ENCODE results near the gene EIF3L.

EIF3L gene

GRCh38 chr22:37926358-37926757 lies 77.1 kb downstream of the EIF3L start:
- no peak for DNase-seq (ENCODE audit: low spot score)

GRCh38 chr22:37926771-37927636 lies 77.8 kb downstream of the EIF3L start:
- DNase-seq (ENCODE audit: low spot score) = no peak
- no peak for FAIRE-seq

More at GRCh38 chr22:37926358-37926757, 77.1 kb downstream of the EIF3L start:
- FAIRE-seq = no peak

- DNase-seq (ENCODE audit: low spot score) = no peak
- FAIRE-seq = no peak
These were observed 78.4 kb downstream of the EIF3L start for GRCh38 chr22:37927637-37927936.

GRCh38 chr22:37929390-37929789 lies 80.2 kb downstream of the EIF3L start:
- FAIRE-seq (no peak), DNase-seq (ENCODE audit: low spot score) (no peak)

- FAIRE-seq = no peak
- DNase-seq (ENCODE audit: low spot score) = peak; percentile 30
These were observed 81.2 kb downstream of the EIF3L start for GRCh38 chr22:37930270-37930951.

GRCh38 chr22:37930952-37931440 lies 81.8 kb downstream of the EIF3L start:
- DNase-seq (ENCODE audit: low spot score) = no peak
- FAIRE-seq = peak; percentile 59

DNA sequence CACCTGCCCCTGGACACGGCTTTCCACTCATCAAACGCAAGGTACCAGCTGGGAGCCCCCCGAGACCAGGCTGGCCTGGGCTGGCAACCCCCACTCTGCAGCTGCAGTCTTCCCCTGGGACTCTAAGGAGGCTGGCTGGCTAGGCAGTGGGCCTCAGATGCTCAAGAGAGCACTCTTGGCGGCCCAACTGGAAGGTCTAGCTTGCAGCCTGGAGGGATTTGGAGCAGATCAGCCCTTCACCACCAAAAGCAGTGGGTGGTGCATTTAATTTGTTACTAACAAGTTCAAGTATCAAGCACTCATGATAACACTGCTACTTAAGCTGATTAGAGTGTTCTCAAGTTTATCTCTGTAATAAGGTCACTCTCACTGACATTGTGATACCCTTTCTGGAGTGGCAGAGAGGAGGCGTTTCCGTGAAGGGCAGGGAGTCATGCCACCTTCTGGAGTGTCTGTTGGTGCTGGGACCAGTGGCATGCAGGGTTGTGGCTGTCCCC lies 82.7 kb downstream of the EIF3L start:
- peak; percentile 42 for FAIRE-seq

GRCh38 chr22:37932401-37932800 lies 83.2 kb downstream of the EIF3L start:
- no peak for FAIRE-seq
- DNase-seq (ENCODE audit: low spot score) = no peak

More for the DNA sequence above, 82.7 kb downstream of the EIF3L start:
- no peak for DNase-seq (ENCODE audit: low spot score)

DNA sequence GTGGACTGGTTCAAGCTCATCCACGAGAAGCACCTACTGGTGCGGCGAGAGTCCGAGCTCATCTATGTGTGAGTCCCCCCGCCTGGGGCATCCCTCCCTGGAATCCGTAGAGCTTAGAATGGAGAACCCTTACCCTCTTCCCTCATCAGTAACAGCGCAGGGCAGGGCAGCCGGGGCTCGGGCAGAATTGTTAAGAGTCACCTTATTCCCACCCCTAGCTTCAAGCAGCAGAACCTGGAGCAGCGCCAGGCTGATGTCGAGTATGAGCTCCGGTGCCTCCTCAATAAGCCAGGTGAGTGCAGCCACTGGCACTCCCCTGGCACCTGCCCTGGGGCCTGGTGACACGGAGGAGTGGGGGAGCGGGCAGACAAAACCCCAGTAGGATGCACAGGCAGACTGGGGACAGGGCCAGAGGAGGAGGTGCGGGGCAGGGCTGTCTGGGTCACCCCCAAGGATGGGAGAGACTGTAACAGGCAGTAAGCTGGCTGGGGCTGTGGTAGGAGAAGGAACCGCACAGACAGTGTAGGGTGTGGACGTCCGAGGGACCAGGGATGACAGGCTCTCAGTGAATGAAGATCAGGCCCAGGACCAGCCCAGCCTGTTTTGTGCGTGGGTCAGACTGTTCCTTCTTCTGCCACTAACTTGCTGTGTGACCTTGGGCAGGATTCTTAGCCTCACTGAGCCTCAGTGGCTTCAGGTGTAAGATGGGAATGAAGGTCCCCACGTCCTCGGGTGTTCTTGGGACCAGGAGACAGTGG lies 83.8 kb downstream of the EIF3L start:
- FAIRE-seq (no peak), DNase-seq (ENCODE audit: low spot score) (no peak)

DNA sequence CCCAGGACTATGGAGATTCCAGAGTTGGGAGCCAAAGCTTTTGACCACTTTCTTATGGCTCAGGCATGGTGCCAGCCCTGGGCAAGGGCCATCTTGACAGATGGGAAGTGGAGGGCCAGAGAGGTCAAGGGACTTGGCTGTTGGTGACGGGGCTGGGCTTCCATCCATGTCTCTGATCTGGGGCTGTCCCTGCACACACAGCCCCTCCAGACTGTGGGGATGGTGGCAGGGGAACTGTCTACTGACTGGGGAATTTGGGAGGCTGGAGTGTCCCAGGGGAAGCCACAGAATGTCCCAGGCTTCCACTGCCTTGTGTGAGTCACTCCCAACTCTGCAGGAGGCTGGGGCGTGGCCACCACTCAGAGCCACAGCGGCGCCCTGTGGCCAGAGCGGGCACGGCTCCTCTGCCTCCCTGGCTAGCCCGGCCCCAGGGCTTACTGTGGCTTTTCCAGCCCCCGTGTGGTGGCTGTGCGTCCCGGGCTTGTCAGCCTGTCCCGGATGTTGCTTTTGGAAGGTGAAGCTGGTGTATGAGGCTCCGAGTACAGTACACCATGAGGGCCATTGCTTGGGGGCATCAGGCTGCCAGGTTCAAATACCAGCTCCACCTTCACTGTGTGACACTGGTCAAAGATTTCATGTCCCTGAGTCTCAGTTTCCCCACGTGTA lies 84.6 kb downstream of the EIF3L start:
- peak; percentile 73 for FAIRE-seq
- DNase-seq (ENCODE audit: low spot score) = peak; percentile 98
